Stimulated activated naive CD8-positive, alpha-beta T cell treated with anti-CD3 and anti-CD28 coated beads, Interleukin-15, amount 100 ng/mL, for 72 hours (primary cell): ENCODE data around the gene FALEC.

Source experiments
- ATAC-seq: fragments of 150-1000 bp; cut with Tn5 transposase; 2 replicates; pipeline ENCODE4 v1.10.0; 2021; ENCODE audit warnings: mild to moderate bottlenecking, moderate library complexity
- DNase-seq, 2 donors: peaks; one replicate each; pipeline ENCODE4 v3.0.0; 2021 to 2022
- H3K27ac Mint-ChIP-seq, 2 donors: one replicate each; pipeline ENCODE4 v1.8.0; 2022; ENCODE audit warnings: mild to moderate bottlenecking in 2 of 2, mixed read lengths in 2 of 2, moderate library complexity in 2 of 2
- H3K27me3 Mint-ChIP-seq: one replicate; pipeline ENCODE4 v1.8.0; 2022; ENCODE audit warnings: mixed read lengths
- H3K4me1 Mint-ChIP-seq: one replicate; pipeline ENCODE4 v1.8.0; 2022; ENCODE audit warnings: mild to moderate bottlenecking, mixed read lengths
- H3K4me3 Mint-ChIP-seq, 2 donors: one replicate each; pipeline ENCODE4 v1.8.0; 2022; ENCODE audit warnings: mild to moderate bottlenecking in 2 of 2, mixed read lengths in 2 of 2, moderate library complexity in 1 of 2
- H3K9me3 Mint-ChIP-seq, 2 donors: one replicate each; pipeline ENCODE4 v1.8.0; 2022; ENCODE audit warnings: mixed read lengths in 2 of 2

Gene FALEC

GRCh38 chr1:150498342-150498741, 17.2 kb upstream of the FALEC start:
- H3K4me3 Mint-ChIP-seq: no peak overlapping the region
- peak overlapping the region in 1 of 2 donors; percentile 14 for H3K27ac Mint-ChIP-seq
- H3K27me3 Mint-ChIP-seq: no peaks in the 10 kb centered on the region
- H3K4me1 Mint-ChIP-seq: no peaks in the 10 kb centered on the region
- ATAC-seq (no peak), DNase-seq (no peak)
- no peaks in the 10 kb centered on the region for H3K9me3 Mint-ChIP-seq

- no peak overlapping the region for H3K27ac Mint-ChIP-seq
- H3K4me1 Mint-ChIP-seq: peaks cover 9% of the 10 kb centered on the region
- no peaks in the 10 kb centered on the region for H3K9me3 Mint-ChIP-seq
- no peaks in the 10 kb centered on the region for H3K27me3 Mint-ChIP-seq
- ATAC-seq: no peak
- no peak for DNase-seq
- H3K4me3 Mint-ChIP-seq: no peak overlapping the region
Measured at GRCh38 chr1:150505431-150505830, 10.1 kb upstream of the FALEC start.

- Mint-ChIP-seq H3K27me3 (no peaks in the 10 kb centered on the region), H3K4me1 (peaks cover 10% of the 10 kb centered on the region), H3K9me3 (no peaks in the 10 kb centered on the region), H3K4me3 (no peak within 1 kb of the TSS), H3K27ac (peak within 1 kb of the TSS in 1 of 2 donors; percentile 71)
- ATAC-seq: no peak
- DNase-seq: no peak
Measured at GRCh38 chr1:150507912-150508864, 7.4 kb upstream of the FALEC start, which contains the start of gene ECM1. Gene ECM1, plus strand, starts transcription at chr1:150508109. Its CDS starts 101 bp downstream, at chr1:150508210.

- H3K4me1 Mint-ChIP-seq: peaks cover 15% of the 10 kb centered on the region
- H3K27ac Mint-ChIP-seq: no peak overlapping the region
- H3K27me3 Mint-ChIP-seq: no peaks in the 10 kb centered on the region
- no peaks in the 10 kb centered on the region for H3K9me3 Mint-ChIP-seq
- DNase-seq (no peak), ATAC-seq (no peak)
- H3K4me3 Mint-ChIP-seq: no peak overlapping the region
Measured at GRCh38 chr1:150508982-150509381, 6.6 kb upstream of the FALEC start.

- no peaks in the 10 kb centered on the region for H3K9me3 Mint-ChIP-seq
- H3K4me1 Mint-ChIP-seq: peaks cover 31% of the 10 kb centered on the region
- no peak overlapping the region for H3K4me3 Mint-ChIP-seq
- DNase-seq: no peak
- H3K27me3 Mint-ChIP-seq: no peaks in the 10 kb centered on the region
- no peak for ATAC-seq
- H3K27ac Mint-ChIP-seq: no peak overlapping the region
Measured at GRCh38 chr1:150511551-150511950, 4.0 kb upstream of the FALEC start.

GRCh38 chr1:150511985-150512660, 3.4 kb upstream of the FALEC start:
- no peaks in the 10 kb centered on the region for H3K27me3 Mint-ChIP-seq
- H3K9me3 Mint-ChIP-seq: no peaks in the 10 kb centered on the region
- no peak overlapping the region for H3K27ac Mint-ChIP-seq
- ATAC-seq (no peak), DNase-seq (no peak)
- no peak overlapping the region for H3K4me3 Mint-ChIP-seq
- peaks cover 34% of the 10 kb centered on the region for H3K4me1 Mint-ChIP-seq

GRCh38 chr1:150512846-150513245, 2.7 kb upstream of the FALEC start:
- no peak for DNase-seq
- Mint-ChIP-seq H3K27ac (no peak overlapping the region), H3K9me3 (no peaks in the 10 kb centered on the region), H3K4me1 (peaks cover 30% of the 10 kb centered on the region), H3K4me3 (no peak overlapping the region), H3K27me3 (no peaks in the 10 kb centered on the region)
- no peak for ATAC-seq

- ATAC-seq (no peak), DNase-seq (no peak)
- Mint-ChIP-seq H3K4me3 (no peak overlapping the region), H3K4me1 (peaks cover 25% of the 10 kb centered on the region), H3K9me3 (no peaks in the 10 kb centered on the region), H3K27ac (no peak overlapping the region), H3K27me3 (no peaks in the 10 kb centered on the region)
Measured at GRCh38 chr1:150513351-150513791, 2.2 kb upstream of the FALEC start.

- H3K4me1 Mint-ChIP-seq: peaks cover 25% of the 10 kb centered on the region
- H3K9me3 Mint-ChIP-seq: no peaks in the 10 kb centered on the region
Measured at GRCh38 chr1:150514260-150514659, 1.3 kb upstream of the FALEC start.

GRCh38 chr1:150514913-150515327, 632 bp upstream of the FALEC start:
- DNase-seq: no peak
- Mint-ChIP-seq H3K9me3 (no peaks in the 10 kb centered on the region), H3K27me3 (no peaks in the 10 kb centered on the region), H3K27ac (peak overlapping the region; percentile 47 to 95), H3K4me3 (peak overlapping the region; percentile 86 to 93), H3K4me1 (peaks cover 25% of the 10 kb centered on the region)
- peak; percentile 2 for ATAC-seq

More at GRCh38 chr1:150514260-150514659, 1.3 kb upstream of the FALEC start:
- no peak for DNase-seq
- H3K27me3 Mint-ChIP-seq: no peaks in the 10 kb centered on the region
- ATAC-seq: no peak
- H3K27ac Mint-ChIP-seq: no peak overlapping the region
- peak overlapping the region; percentile 86 to 93 for H3K4me3 Mint-ChIP-seq

- H3K4me3 Mint-ChIP-seq: peak overlapping the region; percentile 86 to 93
- no peaks in the 10 kb centered on the region for H3K27me3 Mint-ChIP-seq
- peaks cover 25% of the 10 kb centered on the region for H3K4me1 Mint-ChIP-seq
- ATAC-seq: peak; percentile 14
- H3K9me3 Mint-ChIP-seq: no peaks in the 10 kb centered on the region
- peak in 1 of 2 donors; percentile 22 for DNase-seq
- H3K27ac Mint-ChIP-seq: peak overlapping the region; percentile 3 to 91
Measured at GRCh38 chr1:150516050-150516591, 569 bp downstream of the FALEC start.

GRCh38 chr1:150516616-150517015, 1.1 kb downstream of the FALEC start:
- DNase-seq: no peak
- H3K4me1 Mint-ChIP-seq: peaks cover 25% of the 10 kb centered on the region
- no peaks in the 10 kb centered on the region for H3K27me3 Mint-ChIP-seq
- no peaks in the 10 kb centered on the region for H3K9me3 Mint-ChIP-seq
- no peak overlapping the region for H3K27ac Mint-ChIP-seq
- peak overlapping the region; percentile 86 to 93 for H3K4me3 Mint-ChIP-seq
- no peak for ATAC-seq

GRCh38 chr1:150521196-150521968, 5.8 kb downstream of the FALEC start:
- Mint-ChIP-seq H3K9me3 (no peaks in the 10 kb centered on the region), H3K27ac (no peak overlapping the region), H3K4me1 (peaks cover 4% of the 10 kb centered on the region), H3K4me3 (no peak overlapping the region), H3K27me3 (no peaks in the 10 kb centered on the region)
- DNase-seq: no peak
- no peak for ATAC-seq

GRCh38 chr1:150525348-150525747, 9.8 kb downstream of the FALEC start:
- ATAC-seq (no peak), DNase-seq (no peak)
- Mint-ChIP-seq H3K4me1 (no peaks in the 10 kb centered on the region), H3K27me3 (no peaks in the 10 kb centered on the region), H3K4me3 (no peak overlapping the region), H3K27ac (no peak overlapping the region), H3K9me3 (no peaks in the 10 kb centered on the region)

GRCh38 chr1:150528196-150528595, 12.6 kb downstream of the FALEC start:
- no peak overlapping the region for H3K4me3 Mint-ChIP-seq
- H3K4me1 Mint-ChIP-seq: peaks cover 6% of the 10 kb centered on the region
- H3K27ac Mint-ChIP-seq: no peak overlapping the region
- ATAC-seq (no peak), DNase-seq (no peak)
- H3K9me3 Mint-ChIP-seq: no peaks in the 10 kb centered on the region
- H3K27me3 Mint-ChIP-seq: no peaks in the 10 kb centered on the region
